Lower lobe of right lung (tissue), 2 donors: Measurements from ENCODE around the gene ARID1B. TPM values are rescaled to one million over a fixed set of nuclear protein-coding genes. Genes with fewer than 3 reads are reported as not detected.

ENCODE experiments used
- ATAC-seq, 2 donors: fragments of 200-7000 bp; cut with Tn5 transposase; one replicate each; pipeline ENCODE4 v1.9.1; 2020 to 2022; ENCODE audit warnings: mild to moderate bottlenecking in 2 of 2, moderate library complexity in 2 of 2
- DNase-seq: peaks from one replicate; pipeline ENCODE4 v3.0.0-alpha.2; 2020
- H3K27ac ChIP-seq: fragments of 200-600 bp; one replicate; pipeline ENCODE4 v1.8.0; 2022
- H3K27me3 ChIP-seq: fragments of 200-600 bp; one replicate; pipeline ENCODE4 v1.8.0; 2022; ENCODE audit warnings: low read depth
- H3K36me3 ChIP-seq: fragments of 200-600 bp; one replicate; pipeline ENCODE4 v1.8.0; 2022; ENCODE audit warnings: mild to moderate bottlenecking
- H3K4me1 ChIP-seq: fragments of 200-600 bp; one replicate; pipeline ENCODE4 v1.8.0; 2022
- H3K4me3 ChIP-seq: fragments of 200-600 bp; one replicate; pipeline ENCODE4 v1.8.0; 2022; ENCODE audit warnings: mild to moderate bottlenecking
- H3K9me3 ChIP-seq: fragments of 200-600 bp; one replicate; pipeline ENCODE4 v1.8.0; 2022
- CTCF ChIP-seq: fragments of 200-600 bp; IDR thresholded peaks from one replicate; pipeline ENCODE4 v1.8.0; 2022; ENCODE audit warnings: antibody characterized with exemption, mild to moderate bottlenecking
- intact Hi-C: fragments of 100-400 bp; cut with DNase I; formaldehyde crosslinking; loops from one replicate; pipeline ENCODE4 v1.11.0; 2022
- total RNA-seq: library from RNA; stranded (reverse); fragmentation: NEBNext Ultra II Directional; extraction: Animal tissue kit (Norgen Biotek cat#: 25700); gene quantifications from one replicate; pipeline ENCODE4 v1.2.1, GENCODE V29; 2021
- donor health status: DM: no; HTN: yes; CAD: no; lungs with severe emphysema.

The ARID1B gene
- total RNA-seq, 1 donor from 2014 or later = 95.5 TPM

- intact Hi-C loops = no loop called here
- TF ChIP-seq CTCF = no peak
- ATAC-seq (peak in 1 of 2 donors; percentile 41), DNase-seq (no peak)
- Histone ChIP-seq H3K4me1 (peaks cover 53% of the 10 kb centered on the region), H3K27ac (no peak overlapping the region), H3K4me3 (no peak overlapping the region), H3K27me3 (no peaks in the 10 kb centered on the region), H3K36me3 (no peaks in the 10 kb centered on the region), H3K9me3 (no peaks in the 10 kb centered on the region)
Measured at GRCh38 chr6:157068691-157069324, 291.6 kb downstream of the ARID1B start.

- intact Hi-C loops = no loop called here
- H3K36me3 ChIP-seq = no peaks in the 10 kb centered on the region
- H3K4me1 ChIP-seq = peaks cover 56% of the 10 kb centered on the region
- no peak overlapping the region for H3K27ac ChIP-seq
- TF ChIP-seq CTCF = no peak
- no peak overlapping the region for H3K4me3 ChIP-seq
- no peaks in the 10 kb centered on the region for H3K9me3 ChIP-seq
- ATAC-seq (peak in 1 of 2 donors; percentile 47), DNase-seq (no peak)
- H3K27me3 ChIP-seq = no peaks in the 10 kb centered on the region
Measured at GRCh38 chr6:157069585-157069984, 292.4 kb downstream of the ARID1B start.

GRCh38 chr6:157070403-157071107, 293.4 kb downstream of the ARID1B start:
- TF ChIP-seq CTCF = no peak

GRCh38 chr6:157072128-157072527, 294.9 kb downstream of the ARID1B start:
- no peak for TF ChIP-seq CTCF
- ATAC-seq (no peak), DNase-seq (no peak)
- no peaks in the 10 kb centered on the region for H3K9me3 ChIP-seq
- intact Hi-C loops = no loop called here
- H3K27ac ChIP-seq = no peak overlapping the region
- H3K4me1 ChIP-seq = peaks cover 57% of the 10 kb centered on the region
- no peak overlapping the region for H3K4me3 ChIP-seq
- H3K27me3 ChIP-seq = no peaks in the 10 kb centered on the region
- H3K36me3 ChIP-seq = no peaks in the 10 kb centered on the region

More at GRCh38 chr6:157070403-157071107, 293.4 kb downstream of the ARID1B start:
- H3K27me3 ChIP-seq = no peaks in the 10 kb centered on the region
- no peak overlapping the region for H3K4me3 ChIP-seq
- no peak for ATAC-seq
- no peaks in the 10 kb centered on the region for H3K36me3 ChIP-seq
- DNase-seq = no peak
- intact Hi-C loops = no loop called here
- H3K9me3 ChIP-seq = no peaks in the 10 kb centered on the region
- H3K27ac ChIP-seq = no peak overlapping the region
- H3K4me1 ChIP-seq = peaks cover 62% of the 10 kb centered on the region

- Histone ChIP-seq H3K27me3 (no peaks in the 10 kb centered on the region), H3K9me3 (no peaks in the 10 kb centered on the region), H3K36me3 (no peaks in the 10 kb centered on the region), H3K4me1 (peaks cover 50% of the 10 kb centered on the region), H3K27ac (no peak overlapping the region), H3K4me3 (no peak overlapping the region)
- no peak for TF ChIP-seq CTCF
- intact Hi-C loops = no loop called here
- DNase-seq (no peak), ATAC-seq (no peak)
Measured at GRCh38 chr6:157073596-157073995, 296.4 kb downstream of the ARID1B start.
